CD14-positive monocyte (primary cell): ENCODE results near the gene CHTOP. TPM values are rescaled to one million over a fixed set of nuclear protein-coding genes. Genes with fewer than 3 reads are reported as not detected.
"Not testable (repeated sequence)": the region's sequence is repeated elsewhere in the genome, so short reads cannot be mapped to it uniquely, and the experiment has no call there.

Source experiments
- DNase-seq, 3 donors: peaks; one replicate each; pipeline ENCODE4 v3.0.0-alpha.2; 2011 to 2022
- H2AFZ ChIP-seq: 2 replicates; pipeline ENCODE4 v1.6.0; 2012; ENCODE audit warnings: mild to moderate bottlenecking, low read depth, low read length, inconsistent platforms; ENCODE audit not compliant: insufficient read depth, poor library complexity, severe bottlenecking
- H3K27ac ChIP-seq, 2 donors: 1 replicate in 1 of 2; 2 replicates in 1 of 2; pipeline ENCODE4 v1.5.1; 2012 to 2013; ENCODE audit warnings: low read length in 2 of 2, control low read depth in 1 of 2, inconsistent platforms in 1 of 2, low read depth in 1 of 2, mild to moderate bottlenecking in 1 of 2
- H3K27me3 ChIP-seq, 2 donors: one replicate each; pipeline versions ENCODE4 v1.6.0 to v1.6.1; 2011 to 2013; ENCODE audit warnings: low read length in 2 of 2; ENCODE audit not compliant: control insufficient read depth in 2 of 2, insufficient read depth in 2 of 2
- H3K36me3 ChIP-seq, 2 donors: replicated peaks in 1 of 2; 1 replicate in 1 of 2; 2 replicates in 1 of 2; pipeline versions ENCODE4 v1.5.1 to v1.6.1; 2012 to 2013; ENCODE audit warnings: low read length in 2 of 2, control low read depth in 1 of 2, inconsistent platforms in 1 of 2, mild to moderate bottlenecking in 1 of 2; ENCODE audit not compliant: insufficient read depth in 2 of 2, control insufficient read depth in 1 of 2
- H3K4me1 ChIP-seq, 2 donors: 1 replicate in 1 of 2; 2 replicates in 1 of 2; pipeline versions ENCODE4 v1.5.1 to v1.6.1; 2012 to 2013; ENCODE audit warnings: low read length in 2 of 2, control low read depth in 1 of 2, inconsistent platforms in 1 of 2, mild to moderate bottlenecking in 1 of 2, moderate library complexity in 1 of 2; ENCODE audit not compliant: insufficient read depth in 2 of 2, control insufficient read depth in 1 of 2
- H3K4me2 ChIP-seq: replicated peaks from 2 replicates; pipeline ENCODE3; 2012; ENCODE audit warnings: low read length, moderate library complexity, mild to moderate bottlenecking; ENCODE audit not compliant: poor library complexity, severe bottlenecking; ENCODE audit errors: extremely low read depth
- H3K4me3 ChIP-seq, 3 experiments: fragments of 200-600 bp in 1 of 3; sonication (generic) in 1 of 3; replicated peaks in 1 of 3; 1 replicate in 2 of 3; 2 replicates in 1 of 3; pipeline ENCODE4 v1.5.1; 2011 to 2013; ENCODE audit warnings: low read length in 3 of 3, mild to moderate bottlenecking in 3 of 3, control low read depth in 2 of 3, low read depth in 2 of 3, inconsistent platforms in 1 of 3, moderate library complexity in 1 of 3
- H3K79me2 ChIP-seq: 2 replicates; pipeline ENCODE4 v1.6.0; 2012; ENCODE audit warnings: mild to moderate bottlenecking, control low read depth, inconsistent platforms, low read length, moderate library complexity; ENCODE audit not compliant: insufficient read depth
- H3K9ac ChIP-seq: 2 replicates; pipeline ENCODE4 v1.6.0; 2017; ENCODE audit warnings: low read length, mild to moderate bottlenecking; ENCODE audit not compliant: insufficient read depth, poor library complexity, severe bottlenecking
- H3K9me3 ChIP-seq, 2 donors: replicated peaks in 1 of 2; 1 replicate in 1 of 2; 2 replicates in 1 of 2; pipeline versions ENCODE4 v1.5.1 to v1.6.1; 2012 to 2013; ENCODE audit warnings: low read length in 2 of 2, control low read depth in 1 of 2; ENCODE audit not compliant: control insufficient read depth in 1 of 2, insufficient read depth in 1 of 2
- H4K20me1 ChIP-seq: 2 replicates; pipeline ENCODE4 v1.6.0; 2012; ENCODE audit warnings: mild to moderate bottlenecking, low read length, control low read depth, moderate library complexity; ENCODE audit not compliant: insufficient read depth
- H3K27ac Mint-ChIP-seq, 7 donors: one replicate each; pipeline ENCODE4 v1.8.0; 2020; ENCODE audit warnings: mild to moderate bottlenecking in 7 of 7, mixed read lengths in 7 of 7, moderate library complexity in 6 of 7, inconsistent platforms in 2 of 7
- H3K27me3 Mint-ChIP-seq, 3 donors: one replicate each; pipeline ENCODE4 v1.8.0; 2021 to 2022; ENCODE audit warnings: low read depth in 3 of 3, mild to moderate bottlenecking in 3 of 3, mixed read lengths in 3 of 3, moderate library complexity in 3 of 3, inconsistent platforms in 1 of 3
- H3K36me3 Mint-ChIP-seq, 2 donors: one replicate each; pipeline ENCODE4 v1.8.0; 2020; ENCODE audit warnings: mixed read lengths in 2 of 2, inconsistent platforms in 1 of 2, mild to moderate bottlenecking in 1 of 2
- H3K4me1 Mint-ChIP-seq: one replicate; pipeline ENCODE4 v1.8.0; 2020; ENCODE audit warnings: mild to moderate bottlenecking, mixed read lengths
- H3K4me3 Mint-ChIP-seq, 2 donors: one replicate each; pipeline ENCODE4 v1.8.0; 2020; ENCODE audit warnings: mild to moderate bottlenecking in 2 of 2, mixed read lengths in 2 of 2, moderate library complexity in 1 of 2
- H3K9me3 Mint-ChIP-seq, 7 donors: one replicate each; pipeline ENCODE4 v1.8.0; 2020 to 2022; ENCODE audit warnings: mixed read lengths in 7 of 7, mild to moderate bottlenecking in 6 of 7, moderate library complexity in 6 of 7, inconsistent platforms in 2 of 7
- CTCF ChIP-seq: fragments of 200-600 bp; IDR thresholded peaks from one replicate; pipeline ENCODE4 v1.8.0; 2022; ENCODE audit warnings: antibody characterized with exemption, mild to moderate bottlenecking
- WGBS: methylation state at CpG from one replicate; pipeline ENCODE4 v1.1.5; 2013; ENCODE audit warnings: missing lambda C conversion rate; ENCODE audit not compliant: insufficient coverage; 5-methylcytosine and 5-hydroxymethylcytosine counted together
- intact Hi-C, 2 donors: fragments of 100-400 bp; cut with micrococcal nuclease; formaldehyde crosslinking; loops; one replicate each; pipeline versions ENCODE4 v1.15.0 to v1.15.1; 2023
- polyA plus RNA-seq, 3 donors: library from polyadenylated mRNA; depleted of rRNA in 1 of 3; unstranded in 2 of 3; stranded (reverse) in 1 of 3; fragments of 300-500 nt in 2 of 3; fragments of >200 nt in 1 of 3; fragmentation: Illumina TruSeq in 2 of 3; gene quantifications; 1 replicate in 2 of 3; 2 replicates in 1 of 3; pipeline ENCODE4 v1.2.3, GENCODE V29; 2012 to 2021

Gene CHTOP
- polyA plus RNA-seq, 3 donors, result 28.1 to 56.2 (median 38.2) TPM

- Mint-ChIP-seq H3K27me3 (peaks cover 4 to 11% (median 4%) of the 10 kb centered on the region in 3 donors), H3K27ac (peak overlapping the region in 1 of 7 donors; percentile 52), H3K4me3 (no peak overlapping the region), H3K4me1 (peaks cover 4% of the 10 kb centered on the region), H3K9me3 (peaks cover 0 to 3% (median 0%) of the 10 kb centered on the region in 7 donors), H3K36me3 (no peaks in the 10 kb centered on the region)
- DNase-seq, result no peak
- Histone ChIP-seq H3K27ac (no peak overlapping the region), H3K27me3 (no peaks in the 10 kb centered on the region), H3K4me1 (no peaks in the 10 kb centered on the region), H3K9ac (no peak overlapping the region), H3K79me2 (no peaks in the 10 kb centered on the region), H3K4me3 (no peak overlapping the region), H3K9me3 (no peaks in the 10 kb centered on the region), H3K4me2 (no peak overlapping the region), H2AFZ (no peak overlapping the region), H3K36me3 (no peaks in the 10 kb centered on the region), H4K20me1 (no peaks in the 10 kb centered on the region)
- TF ChIP-seq CTCF, result no peak
- intact Hi-C loops, result no loop called here
- WGBS, result 40% methylated on average over 1 of the region's 1 CpG
These were observed 47.5 kb upstream of the CHTOP start for GRCh38 chr1:153586347-153586746.

- Mint-ChIP-seq H3K4me1 (peaks cover 4% of the 10 kb centered on the region), H3K4me3 (no peak overlapping the region), H3K36me3 (no peaks in the 10 kb centered on the region), H3K9me3 (peaks cover 0 to 3% (median 0%) of the 10 kb centered on the region in 7 donors), H3K27ac (no peak overlapping the region), H3K27me3 (peaks cover 4 to 11% (median 4%) of the 10 kb centered on the region in 3 donors)
- no peak for DNase-seq
- no peak overlapping the region for H3K27ac ChIP-seq
- no peak overlapping the region for H3K4me3 ChIP-seq
- intact Hi-C loops, result no loop called here
- no CpG with 5 or more reads among the region's 5 CpGs for WGBS
- no peaks in the 10 kb centered on the region for H3K36me3 ChIP-seq
- H3K4me1 ChIP-seq, result no peaks in the 10 kb centered on the region
- no peaks in the 10 kb centered on the region for H3K9me3 ChIP-seq
- no peak for TF ChIP-seq CTCF
- no peaks in the 10 kb centered on the region for H3K27me3 ChIP-seq
- no peaks in the 10 kb centered on the region for H4K20me1 ChIP-seq
- no peak overlapping the region for H3K9ac ChIP-seq
- no peaks in the 10 kb centered on the region for H3K79me2 ChIP-seq
- no peak overlapping the region for H2AFZ ChIP-seq
- no peak overlapping the region for H3K4me2 ChIP-seq
These were observed 46.6 kb upstream of the CHTOP start for GRCh38 chr1:153587314-153587713.

GRCh38 chr1:153588033-153588432 lies 45.8 kb upstream of the CHTOP start:
- H3K9ac ChIP-seq, H3K4me2 ChIP-seq, H3K9me3 Mint-ChIP-seq, DNase-seq, H3K4me3 ChIP-seq, H3K36me3 Mint-ChIP-seq, H3K36me3 ChIP-seq, H3K79me2 ChIP-seq, H3K27me3 ChIP-seq, H3K27ac ChIP-seq, intact Hi-C loops, H3K4me1 Mint-ChIP-seq, H3K9me3 ChIP-seq, H2AFZ ChIP-seq, H3K4me1 ChIP-seq, H3K4me3 Mint-ChIP-seq, H4K20me1 ChIP-seq: not testable (repeated sequence)
- 79% methylated on average over 8 of the region's 10 CpGs for WGBS
- Mint-ChIP-seq H3K27me3 (peaks cover 4 to 11% (median 4%) of the 10 kb centered on the region in 3 donors), H3K27ac (peak overlapping the region in 1 of 7 donors; percentile 58)
